ENCODE data around the gene PGA4.
"Not testable (repeated sequence)": the region's sequence is repeated elsewhere in the genome, so short reads cannot be mapped to it uniquely, and the experiment has no call there.

The PGA4 gene

DNA sequence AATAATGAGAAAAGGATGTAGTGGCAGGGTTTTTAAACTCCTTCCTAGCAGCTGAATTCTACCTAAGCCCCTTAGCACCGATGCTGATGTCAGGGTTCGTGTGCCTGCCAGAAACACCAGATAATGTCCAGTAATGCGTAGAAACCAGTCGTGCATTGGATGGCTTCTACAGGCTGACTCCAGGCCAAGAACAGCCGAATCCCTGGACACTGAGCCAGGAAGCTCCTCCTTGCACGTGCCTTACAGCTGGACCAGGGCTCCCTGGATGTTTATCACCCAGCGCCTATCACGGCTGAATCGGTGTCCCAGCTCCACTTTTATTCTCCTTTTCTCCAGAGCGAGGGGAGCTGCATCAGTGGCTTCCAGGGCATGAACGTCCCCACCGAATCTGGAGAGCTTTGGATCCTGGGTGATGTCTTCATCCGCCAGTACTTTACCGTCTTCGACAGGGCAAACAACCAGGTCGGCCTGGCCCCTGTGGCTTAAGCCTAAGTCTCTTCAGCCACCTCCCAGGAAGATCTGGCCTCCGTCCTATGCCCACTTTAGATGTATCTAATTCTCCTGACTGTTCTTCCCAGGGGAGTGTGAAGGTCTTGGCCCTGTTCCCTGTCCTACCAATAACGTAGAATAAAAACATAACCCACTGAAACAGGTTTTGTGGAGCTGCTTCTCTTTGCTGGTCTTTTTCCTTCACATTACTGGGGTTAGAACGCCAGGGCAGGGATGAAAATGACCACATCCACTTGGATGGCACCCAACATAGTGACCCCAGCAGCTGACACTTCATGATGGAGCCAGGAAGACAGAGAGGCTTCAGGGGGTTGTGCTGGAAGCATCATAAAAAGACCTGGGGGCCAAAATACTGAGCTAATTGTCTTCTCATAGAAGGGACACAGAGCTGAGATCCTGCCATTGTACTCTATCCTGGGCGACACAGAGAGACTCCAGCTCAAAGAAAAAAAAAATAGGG lies 28.9 kb downstream of the PGA4 start:
- DNase-seq (ENCODE audit: low spot score) = not testable (repeated sequence)

GRCh38 chr11:61252332-61252731 lies 30.2 kb downstream of the PGA4 start:
- DNase-seq (ENCODE audit: low spot score) = not testable (repeated sequence)

DNA sequence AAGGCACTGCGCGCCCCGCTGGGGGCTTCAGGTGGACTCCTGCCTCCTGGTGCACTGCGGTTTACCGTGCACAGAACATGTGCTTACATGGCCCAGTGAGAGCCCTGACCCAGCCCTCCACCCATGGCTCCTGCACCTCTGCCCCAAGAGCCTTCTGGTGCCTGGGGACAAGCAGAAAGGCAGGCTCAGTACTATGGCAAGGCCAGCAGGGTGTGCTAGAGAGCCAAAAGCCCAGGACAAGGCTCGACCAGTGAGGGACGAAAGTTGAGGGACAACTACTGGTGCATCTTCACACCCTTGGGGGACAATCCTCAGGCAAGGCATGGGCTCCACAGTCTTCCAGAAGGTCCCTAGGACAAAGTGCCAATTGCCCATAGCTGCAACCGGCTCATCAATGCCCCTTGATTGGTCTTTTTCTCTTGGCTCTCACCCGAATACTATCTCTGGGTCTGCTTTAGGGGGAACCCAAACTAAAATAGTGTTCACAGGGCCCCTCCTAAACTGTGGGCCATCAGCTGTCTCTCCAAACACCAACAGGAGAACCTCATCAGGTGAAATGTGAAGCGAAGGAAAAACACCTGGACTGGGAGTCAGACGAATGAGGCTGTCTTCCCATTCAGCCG lies 32.4 kb downstream of the PGA4 start:
- DNase-seq (ENCODE audit: low spot score) = peak; percentile 88

GRCh38 chr11:61256710-61257482 lies 34.7 kb downstream of the PGA4 start:
- DNase-seq (ENCODE audit: low spot score) = no peak

GRCh38 chr11:61258546-61258945 lies 36.4 kb downstream of the PGA4 start:
- DNase-seq (ENCODE audit: low spot score) = no peak

DNA sequence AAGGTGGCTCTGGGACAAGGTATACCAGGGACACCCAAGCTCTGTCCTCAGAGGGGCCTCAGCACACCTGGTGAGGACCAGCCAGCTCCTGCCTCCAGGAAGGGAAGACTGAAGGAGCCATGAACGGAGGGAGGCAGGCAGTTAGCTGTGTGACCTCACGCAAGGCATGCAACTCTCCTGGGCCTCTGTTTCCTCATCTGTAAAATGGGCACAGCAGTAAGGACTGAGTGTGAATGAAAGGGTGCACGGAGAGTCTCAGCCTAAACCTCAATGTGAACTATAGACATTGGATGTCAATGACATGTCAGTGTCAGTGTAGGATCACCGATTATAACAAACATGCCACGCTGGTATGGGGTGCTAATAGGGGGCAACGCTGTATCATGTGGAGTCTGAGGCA lies 37.2 kb downstream of the PGA4 start:
- DNase-seq (ENCODE audit: low spot score) = no peak

DNA sequence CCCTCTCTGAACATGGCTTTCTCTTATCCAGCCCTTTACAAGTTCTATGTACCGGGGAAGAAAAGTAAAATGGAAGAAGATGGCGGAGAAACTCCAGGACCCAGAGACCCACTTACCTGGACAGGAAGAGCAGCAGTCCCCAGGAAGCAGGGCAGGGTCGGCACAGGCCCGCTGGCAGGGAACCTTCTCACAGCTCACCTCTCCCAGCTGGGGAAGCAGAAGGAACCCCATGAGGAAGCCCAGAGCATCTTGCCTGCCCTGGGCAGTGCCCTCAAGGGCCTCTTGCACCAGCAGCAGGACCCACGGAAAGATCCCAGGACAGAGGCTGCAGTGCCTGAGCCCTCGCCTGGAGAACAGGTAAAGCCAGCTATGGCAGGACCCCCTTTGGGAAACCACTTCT lies 42.2 kb downstream of the PGA4 start:
- no peak for DNase-seq (ENCODE audit: low spot score)

DNA sequence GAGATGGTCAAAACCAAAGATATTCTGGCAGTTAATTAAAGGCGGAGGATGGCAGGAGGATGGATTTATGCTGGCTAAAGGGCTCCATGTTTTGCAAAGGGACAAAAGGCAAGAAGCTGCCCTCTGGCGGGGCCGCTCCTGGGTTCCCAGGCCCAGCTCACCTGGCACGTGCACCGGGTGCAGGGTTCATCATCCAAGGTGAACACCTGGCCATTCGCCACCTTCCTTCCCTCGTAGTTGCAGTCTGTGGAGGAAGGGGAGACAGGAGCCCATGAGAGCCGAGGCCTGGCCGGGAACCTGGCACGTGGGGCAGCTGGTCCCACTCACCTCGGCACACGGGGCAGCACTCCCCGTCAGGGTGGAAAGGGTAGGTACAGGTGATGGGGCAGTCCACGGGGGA lies 42.6 kb downstream of the PGA4 start:
- no peak for DNase-seq (ENCODE audit: low spot score)

DNA sequence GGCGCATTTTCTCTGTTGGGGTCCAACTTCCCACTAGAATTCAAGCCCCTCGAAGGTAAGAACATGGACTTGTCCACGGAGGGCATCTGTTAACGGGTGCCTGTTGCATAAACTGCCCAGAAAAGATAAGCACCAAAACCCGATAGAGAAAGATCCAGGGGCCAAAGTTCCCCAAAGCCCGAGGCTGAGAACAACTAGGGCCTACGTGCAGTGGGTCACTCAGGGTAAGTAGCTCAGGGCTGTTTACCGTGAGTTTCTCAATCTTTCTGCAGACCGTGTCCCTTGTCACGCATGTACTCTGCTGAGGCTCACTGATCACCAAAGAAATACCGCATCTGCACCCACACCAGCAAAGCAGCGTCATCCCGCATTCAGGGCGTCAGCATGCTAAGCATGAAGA lies 43.2 kb downstream of the PGA4 start:
- no peak for DNase-seq (ENCODE audit: low spot score)

GRCh38 chr11:61266602-61267001 lies 44.5 kb downstream of the PGA4 start:
- peak; percentile 47 for DNase-seq (ENCODE audit: low spot score)

GRCh38 chr11:61267437-61267841 lies 45.3 kb downstream of the PGA4 start:
- DNase-seq (ENCODE audit: low spot score) = no peak

DNA sequence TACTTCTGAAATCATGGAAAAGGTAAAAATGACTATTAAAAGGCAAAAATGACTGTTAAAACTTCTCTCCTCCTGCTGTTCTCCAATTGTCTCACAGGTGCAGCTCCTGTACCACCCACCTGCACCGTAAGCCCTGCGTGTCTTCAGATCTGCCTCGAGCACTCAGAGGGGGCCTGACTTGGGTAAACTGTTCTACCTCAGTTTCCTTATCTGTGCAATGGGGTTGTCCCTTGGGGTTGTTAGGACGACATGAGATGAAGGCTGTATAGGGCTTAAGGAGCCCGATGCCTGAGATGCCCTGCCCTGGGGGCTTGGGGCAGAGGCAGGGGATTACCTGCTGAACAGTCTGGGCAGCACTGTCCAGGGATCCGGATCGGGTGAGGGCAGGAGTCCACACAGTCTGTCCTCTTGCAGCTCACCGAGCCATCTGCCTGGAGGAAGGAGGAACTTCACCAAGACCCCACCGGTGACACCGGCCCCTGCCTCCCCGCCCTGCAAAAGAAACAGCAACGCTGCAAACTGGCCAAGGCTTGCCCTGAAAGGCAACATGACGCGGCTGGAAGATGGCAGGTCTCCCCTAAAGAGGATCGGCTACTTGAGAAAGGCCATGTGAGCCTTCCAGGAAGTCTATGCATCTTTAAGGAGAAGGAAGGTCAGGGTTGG lies 46.6 kb downstream of the PGA4 start:
- DNase-seq (ENCODE audit: low spot score) = no peak

- peak; percentile 75 for DNase-seq (ENCODE audit: low spot score)
Measured at GRCh38 chr11:61270354-61271076, 48.4 kb downstream of the PGA4 start.

DNA sequence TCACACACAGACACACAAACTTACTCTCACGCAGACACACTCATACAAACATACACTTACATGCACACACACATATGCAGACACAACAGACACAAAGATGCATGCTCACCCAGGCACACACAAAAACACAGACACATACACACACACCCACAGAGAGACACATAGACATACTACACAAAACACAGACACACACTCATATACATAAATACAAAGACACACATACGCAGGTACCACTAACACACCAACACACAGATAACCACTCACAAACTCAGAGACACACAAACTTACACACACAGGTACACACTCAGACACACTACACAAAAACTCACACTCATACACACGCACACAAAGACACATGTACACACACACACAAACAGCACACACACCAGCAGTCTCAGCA lies 50.6 kb downstream of the PGA4 start:
- no peak for DNase-seq (ENCODE audit: low spot score)

DNA sequence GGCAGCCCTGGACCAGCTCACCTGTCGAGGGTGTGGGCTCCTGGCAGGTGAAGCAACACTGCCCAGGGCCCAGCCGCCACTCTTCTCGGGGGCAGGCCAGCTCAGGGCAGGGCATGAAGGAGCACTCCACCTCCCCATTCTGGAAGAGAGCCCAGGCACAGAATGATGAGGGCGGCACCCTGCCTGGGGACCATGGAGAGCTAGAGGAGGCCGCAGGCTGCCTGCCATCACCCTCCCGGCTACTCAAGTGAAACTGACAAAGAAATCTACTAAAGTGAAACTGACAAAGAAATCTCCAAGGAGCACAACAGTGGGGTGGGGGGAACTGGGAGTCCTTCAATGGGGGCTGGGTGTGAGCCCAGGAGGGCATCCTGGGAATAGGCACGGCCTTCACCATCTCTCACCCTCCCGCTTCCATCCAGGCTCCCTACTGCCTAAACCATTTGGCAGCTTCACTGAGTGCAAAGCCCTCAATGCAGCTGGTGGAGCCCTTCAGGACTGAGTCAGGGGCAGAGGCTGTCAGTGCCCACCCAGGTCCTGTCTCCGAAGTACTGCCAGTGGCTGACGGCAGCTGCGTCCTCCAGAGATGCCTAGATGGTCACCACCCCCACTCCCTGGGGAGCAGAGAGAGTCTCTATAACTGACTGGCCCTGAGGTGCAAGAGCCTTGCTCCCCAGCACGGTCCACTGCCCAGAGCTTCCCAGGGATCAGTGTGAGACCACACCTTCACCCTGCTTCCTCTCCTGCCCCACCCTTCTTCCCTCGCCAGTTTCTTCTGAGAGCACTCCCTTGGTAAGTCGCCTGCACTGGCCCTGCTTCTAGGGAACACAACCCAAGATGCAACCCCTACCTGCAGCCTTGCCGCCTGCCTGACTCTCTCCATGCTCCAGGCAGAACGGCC lies 51.3 kb downstream of the PGA4 start:
- no peak for DNase-seq (ENCODE audit: low spot score)

GRCh38 chr11:61274084-61274483 lies 51.9 kb downstream of the PGA4 start:
- no peak for DNase-seq (ENCODE audit: low spot score)

DNA sequence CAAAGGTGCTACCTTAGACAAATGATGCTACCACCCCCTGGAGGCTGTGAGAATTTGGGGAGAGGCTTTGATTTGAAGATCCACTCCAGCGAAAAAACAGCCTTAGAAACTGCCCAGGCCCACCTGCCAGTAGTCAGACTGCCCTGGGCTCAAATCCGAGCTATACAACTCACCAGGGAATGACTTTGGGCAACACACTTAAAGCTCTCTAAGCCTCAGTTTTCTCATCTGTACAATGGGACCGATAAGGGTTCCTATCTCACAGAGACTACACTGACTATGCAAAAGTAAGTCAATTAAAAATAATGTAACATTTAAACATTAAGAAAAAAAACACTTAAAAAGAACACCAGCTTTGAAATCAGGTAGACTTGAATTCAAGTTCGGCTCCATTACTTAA lies 53.0 kb downstream of the PGA4 start:
- no peak for DNase-seq (ENCODE audit: low spot score)

DNA sequence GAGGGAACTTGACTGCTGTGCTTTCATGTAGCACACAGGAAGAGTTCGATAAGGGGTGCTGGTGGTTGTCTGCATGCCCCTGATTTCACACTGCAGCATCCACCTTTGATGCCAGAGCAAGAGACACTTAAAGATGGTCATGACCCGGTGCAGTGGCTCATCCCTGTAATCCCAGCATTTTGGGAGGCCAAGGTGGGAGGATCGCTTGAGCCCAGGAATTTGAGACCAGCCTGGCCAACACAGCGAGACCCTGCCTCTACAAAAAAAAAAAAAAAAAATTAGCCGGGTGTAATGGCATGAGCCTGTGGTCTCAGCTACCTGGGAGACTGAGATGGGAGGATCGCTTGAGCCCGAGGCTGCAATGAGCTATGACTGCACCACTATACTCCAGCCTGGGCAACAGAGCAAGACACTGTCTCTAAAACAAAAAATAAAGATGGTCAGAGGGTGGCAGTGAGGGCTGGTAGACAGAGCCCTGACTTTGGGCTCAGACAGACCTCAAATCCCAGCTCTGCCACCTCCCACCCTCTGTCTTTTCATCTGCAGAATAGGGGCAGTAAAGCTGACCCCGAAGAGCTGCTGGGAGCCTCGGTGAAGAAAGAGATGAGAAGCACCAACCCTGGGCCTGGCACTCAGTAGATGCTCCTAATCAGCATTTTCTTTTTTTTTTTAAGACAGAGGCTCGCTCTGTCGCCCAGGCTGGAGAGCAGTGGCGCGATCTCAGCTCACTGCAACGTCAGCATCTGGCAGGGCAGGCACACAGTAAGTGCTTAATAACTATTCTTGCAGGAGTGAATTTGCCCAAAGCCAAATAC lies 55.2 kb downstream of the PGA4 start:
- DNase-seq (ENCODE audit: low spot score) = no peak

GRCh38 chr11:61278001-61278470 lies 55.9 kb downstream of the PGA4 start:
- no peak for DNase-seq (ENCODE audit: low spot score)
